ENCODE data around the gene SLC30A7.
"Not testable (repeated sequence)": the region's sequence is repeated elsewhere in the genome, so short reads cannot be mapped to it uniquely, and the experiment has no call there.

The SLC30A7 gene

GRCh38 chr1:100895540-100896480 lies at the start of gene SLC30A7:
Gene SLC30A7 (plus strand): TSS chr1:100896090. CDS start chr1:100896263, 173 bp downstream.
- DNase-seq, result peak; percentile 93

GRCh38 chr1:100847361-100848082 lies 48.4 kb upstream of the SLC30A7 start:
- no peak for DNase-seq

GRCh38 chr1:100851726-100852125 lies 44.2 kb upstream of the SLC30A7 start:
- DNase-seq, result no peak

- DNase-seq, result no peak
Measured at GRCh38 chr1:100852976-100853375, 42.9 kb upstream of the SLC30A7 start.

GRCh38 chr1:100855116-100855515 lies 40.8 kb upstream of the SLC30A7 start:
- not testable (repeated sequence) for DNase-seq

GRCh38 chr1:100860397-100860991 lies 35.4 kb upstream of the SLC30A7 start:
- no peak for DNase-seq

GRCh38 chr1:100861379-100861778 lies 34.5 kb upstream of the SLC30A7 start:
- no peak for DNase-seq

- no peak for DNase-seq
Measured at GRCh38 chr1:100862591-100862990, 33.3 kb upstream of the SLC30A7 start.

- peak; percentile 70 for DNase-seq
Measured at GRCh38 chr1:100866041-100866900, 29.6 kb upstream of the SLC30A7 start.

- DNase-seq, result no peak
Measured at GRCh38 chr1:100866901-100867206, 29.0 kb upstream of the SLC30A7 start.

GRCh38 chr1:100868364-100868995 lies 27.4 kb upstream of the SLC30A7 start:
- DNase-seq, result peak; percentile 63

- DNase-seq, result no peak
Measured at GRCh38 chr1:100869996-100870395, 25.9 kb upstream of the SLC30A7 start.

GRCh38 chr1:100874433-100874832 lies 21.5 kb upstream of the SLC30A7 start:
- no peak for DNase-seq

- DNase-seq, result no peak
Measured at GRCh38 chr1:100875228-100875627, 20.7 kb upstream of the SLC30A7 start.

GRCh38 chr1:100876291-100876690 lies 19.6 kb upstream of the SLC30A7 start:
- no peak for DNase-seq

GRCh38 chr1:100879422-100879821 lies 16.5 kb upstream of the SLC30A7 start:
- DNase-seq, result no peak

GRCh38 chr1:100881687-100882086 lies 14.2 kb upstream of the SLC30A7 start:
- DNase-seq, result no peak

GRCh38 chr1:100882698-100883097 lies 13.2 kb upstream of the SLC30A7 start:
- no peak for DNase-seq

- DNase-seq, result no peak
Measured at GRCh38 chr1:100883963-100884362, 11.9 kb upstream of the SLC30A7 start.

- DNase-seq, result not testable (repeated sequence)
Measured at GRCh38 chr1:100889007-100889406, 6.9 kb upstream of the SLC30A7 start.

GRCh38 chr1:100889869-100890482 lies 5.9 kb upstream of the SLC30A7 start:
- not testable (repeated sequence) for DNase-seq

GRCh38 chr1:100891380-100891779 lies 4.5 kb upstream of the SLC30A7 start:
- no peak for DNase-seq
